Upper lobe of left lung (tissue), 4 donors: Measurements from ENCODE around the gene WDFY3.

ENCODE experiments used
- POLR2A ChIP-seq, 4 donors: fragments of 450-650 bp; IDR thresholded peaks; one replicate each; pipeline ENCODE4 v1.5.1; 2016 to 2017; ENCODE audit warnings: antibody characterized with exemption in 4 of 4, mild to moderate bottlenecking in 2 of 4
- POLR2AphosphoS5 ChIP-seq, 2 donors: sonication (generic); formaldehyde crosslinking; IDR thresholded peaks; one replicate each; pipeline ENCODE4 v1.5.1; 2017; ENCODE audit warnings: antibody characterized with exemption in 2 of 2
- TF ChIP-seq, protein P1 (sequence below), 6 experiments: fragments of 450-650 bp in 4 of 6; fragments of 200-600 bp in 2 of 6; sonication (generic) in 2 of 6; IDR thresholded peaks; one replicate each; pipeline ENCODE4 v1.5.1; 2016 to 2019; ENCODE audit warnings: antibody characterized with exemption in 6 of 6

DNA sequence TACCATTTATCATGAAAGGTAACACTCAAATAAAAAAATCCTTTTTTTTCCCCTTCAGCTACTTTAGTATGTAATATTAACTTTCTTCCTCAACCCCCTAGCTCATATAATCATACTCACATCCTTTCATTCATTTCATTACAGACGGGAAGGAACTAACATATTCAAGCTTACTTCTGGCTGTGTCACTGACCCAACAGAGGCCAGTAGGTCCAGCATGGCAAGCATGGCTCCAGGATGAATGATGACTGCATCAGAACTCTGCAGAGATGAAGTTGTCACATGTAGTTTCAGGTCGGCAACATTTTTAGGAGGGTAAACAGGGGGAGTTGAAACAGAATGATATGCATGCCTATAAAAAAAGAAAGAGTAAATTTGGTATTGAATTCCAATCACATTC is 163.4 kb downstream of the WDFY3 start:
- no peak for TF ChIP-seq POLR2A (IDR thresholded peaks at IDR 0.05)
- TF ChIP-seq, protein P1, sequence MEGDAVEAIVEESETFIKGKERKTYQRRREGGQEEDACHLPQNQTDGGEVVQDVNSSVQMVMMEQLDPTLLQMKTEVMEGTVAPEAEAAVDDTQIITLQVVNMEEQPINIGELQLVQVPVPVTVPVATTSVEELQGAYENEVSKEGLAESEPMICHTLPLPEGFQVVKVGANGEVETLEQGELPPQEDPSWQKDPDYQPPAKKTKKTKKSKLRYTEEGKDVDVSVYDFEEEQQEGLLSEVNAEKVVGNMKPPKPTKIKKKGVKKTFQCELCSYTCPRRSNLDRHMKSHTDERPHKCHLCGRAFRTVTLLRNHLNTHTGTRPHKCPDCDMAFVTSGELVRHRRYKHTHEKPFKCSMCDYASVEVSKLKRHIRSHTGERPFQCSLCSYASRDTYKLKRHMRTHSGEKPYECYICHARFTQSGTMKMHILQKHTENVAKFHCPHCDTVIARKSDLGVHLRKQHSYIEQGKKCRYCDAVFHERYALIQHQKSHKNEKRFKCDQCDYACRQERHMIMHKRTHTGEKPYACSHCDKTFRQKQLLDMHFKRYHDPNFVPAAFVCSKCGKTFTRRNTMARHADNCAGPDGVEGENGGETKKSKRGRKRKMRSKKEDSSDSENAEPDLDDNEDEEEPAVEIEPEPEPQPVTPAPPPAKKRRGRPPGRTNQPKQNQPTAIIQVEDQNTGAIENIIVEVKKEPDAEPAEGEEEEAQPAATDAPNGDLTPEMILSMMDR (IDR thresholded peaks at IDR 0.05): no peak
- TF ChIP-seq POLR2AphosphoS5 (IDR thresholded peaks at IDR 0.05): no peak
